Neural progenitor cell (in vitro differentiated cells): ENCODE data around the gene UNC93A. TPM values are rescaled to one million over a fixed set of nuclear protein-coding genes. Genes with fewer than 3 reads are reported as not detected.

Experiments
- DNase-seq: peaks from one replicate; pipeline ENCODE4 v3.0.0-alpha.2; 2016; ENCODE audit warnings: low spot score
- H2AFZ ChIP-seq: fragments of 200-600 bp; sonication (generic); replicated peaks from 2 replicates; pipeline ENCODE4 v1.6.1; 2016; ENCODE audit warnings: antibody characterized with exemption
- H3F3A ChIP-seq: fragments of 200-600 bp; sonication (generic); 2 replicates; pipeline ENCODE4 v1.6.1; 2016; ENCODE audit warnings: antibody characterized with exemption, low read depth
- H3K27ac ChIP-seq: fragments of 200-600 bp; sonication (generic); 2 replicates; pipeline ENCODE4 v1.5.1; 2016; ENCODE audit warnings: mild to moderate bottlenecking
- H3K27me3 ChIP-seq: fragments of 200-600 bp; sonication (generic); 2 replicates; pipeline ENCODE4 v1.6.1; 2016; ENCODE audit warnings: mild to moderate bottlenecking, moderate library complexity
- H3K36me3 ChIP-seq: fragments of 200-600 bp; sonication (generic); 2 replicates; pipeline ENCODE4 v1.5.1; 2016
- H3K4me1 ChIP-seq: fragments of 200-600 bp; sonication (generic); 2 replicates; pipeline ENCODE4 v1.6.1; 2016; ENCODE audit warnings: mixed run types
- H3K4me2 ChIP-seq: fragments of 200-600 bp; sonication (generic); 2 replicates; pipeline ENCODE4 v1.6.1; 2016
- H3K4me3 ChIP-seq: fragments of 200-600 bp; sonication (generic); 2 replicates; pipeline ENCODE4 v1.5.1; 2016
- H3K79me2 ChIP-seq: fragments of 200-600 bp; sonication (generic); 2 replicates; pipeline ENCODE4 v1.6.1; 2016; ENCODE audit warnings: low read depth
- H3K9ac ChIP-seq: fragments of 200-600 bp; sonication (generic); 2 replicates; pipeline ENCODE4 v1.6.1; 2016
- H3K9me3 ChIP-seq: fragments of 200-600 bp; sonication (generic); 2 replicates; pipeline ENCODE4 v1.5.1; 2016; ENCODE audit warnings: low read depth
- H4K20me1 ChIP-seq: fragments of 200-600 bp; sonication (generic); 2 replicates; pipeline ENCODE4 v1.6.1; 2016; ENCODE audit warnings: low read depth
- H3K27ac Mint-ChIP-seq: 3 replicates; pipeline ENCODE4 v1.8.0; 2021; ENCODE audit warnings: mixed read lengths
- H3K27me3 Mint-ChIP-seq: 2 replicates; pipeline ENCODE4 v1.8.0; 2022; ENCODE audit warnings: low read depth, mild to moderate bottlenecking, inconsistent platforms, moderate library complexity, mixed read lengths; ENCODE audit not compliant: insufficient read depth
- H3K36me3 Mint-ChIP-seq: 3 replicates; pipeline ENCODE4 v1.8.0; 2021; ENCODE audit warnings: mixed read lengths
- H3K4me1 Mint-ChIP-seq: 3 replicates; pipeline ENCODE4 v1.8.0; 2021; ENCODE audit warnings: mixed read lengths
- H3K4me3 Mint-ChIP-seq: 3 replicates; pipeline ENCODE4 v1.8.0; 2021; ENCODE audit warnings: mild to moderate bottlenecking, moderate library complexity, mixed read lengths
- H3K9me3 Mint-ChIP-seq: 3 replicates; pipeline ENCODE4 v1.8.0; 2020; ENCODE audit warnings: mixed read lengths
- EZH2 ChIP-seq: fragments of 200-600 bp; sonication (generic); IDR thresholded peaks from 2 replicates; pipeline ENCODE4 v1.6.1; 2017; ENCODE audit warnings: antibody characterized with exemption, mild to moderate bottlenecking, moderate library complexity
- EZH2phosphoT487 ChIP-seq: fragments of 200-600 bp; sonication (generic); IDR thresholded peaks from 2 replicates; pipeline ENCODE4 v1.6.1; 2017; ENCODE audit warnings: antibody characterized with exemption
- total RNA-seq: library from RNA; depleted of rRNA; stranded (reverse); fragments of >200 nt; gene quantifications from 2 replicates; pipeline ENCODE4 v1.2.3, GENCODE V29; 2015; ENCODE audit warnings: low replicate concordance
- TF ChIP-seq, protein P1 (sequence below): fragments of 200-600 bp; sonication (generic); IDR thresholded peaks from 2 replicates; pipeline ENCODE4 v1.5.1; 2017; ENCODE audit warnings: antibody characterized with exemption, mild to moderate bottlenecking

Gene UNC93A
- total RNA-seq, 1 donor from 2014 or later = not detected

GRCh38 chr6:167324111-167324510, 33.0 kb downstream of the UNC93A start:
- H3K4me1 ChIP-seq = no peaks in the 10 kb centered on the region
- no peaks in the 10 kb centered on the region for H3K79me2 ChIP-seq
- H3K4me2 ChIP-seq = no peak overlapping the region
- no peak overlapping the region for H3K4me3 Mint-ChIP-seq
- peak overlapping the region; percentile 80 for H3K27ac Mint-ChIP-seq
- H3K4me3 ChIP-seq = no peak overlapping the region
- H3F3A ChIP-seq = no peaks in the 10 kb centered on the region
- H3K36me3 ChIP-seq = no peaks in the 10 kb centered on the region
- no peaks in the 10 kb centered on the region for H3K36me3 Mint-ChIP-seq
- no peak overlapping the region for H3K9ac ChIP-seq
- no peaks in the 10 kb centered on the region for H3K9me3 ChIP-seq
- H3K27me3 ChIP-seq = no peaks in the 10 kb centered on the region
- no peak for DNase-seq
- no peak overlapping the region for H2AFZ ChIP-seq
- H3K27me3 Mint-ChIP-seq = peaks cover 10% of the 10 kb centered on the region
- no peaks in the 10 kb centered on the region for H4K20me1 ChIP-seq
- peaks cover 9% of the 10 kb centered on the region for H3K9me3 Mint-ChIP-seq
- H3K4me1 Mint-ChIP-seq = no peaks in the 10 kb centered on the region
- no peak overlapping the region for H3K27ac ChIP-seq
- TF ChIP-seq EZH2 (no peak), EZH2phosphoT487 (no peak)
- TF ChIP-seq, protein P1, sequence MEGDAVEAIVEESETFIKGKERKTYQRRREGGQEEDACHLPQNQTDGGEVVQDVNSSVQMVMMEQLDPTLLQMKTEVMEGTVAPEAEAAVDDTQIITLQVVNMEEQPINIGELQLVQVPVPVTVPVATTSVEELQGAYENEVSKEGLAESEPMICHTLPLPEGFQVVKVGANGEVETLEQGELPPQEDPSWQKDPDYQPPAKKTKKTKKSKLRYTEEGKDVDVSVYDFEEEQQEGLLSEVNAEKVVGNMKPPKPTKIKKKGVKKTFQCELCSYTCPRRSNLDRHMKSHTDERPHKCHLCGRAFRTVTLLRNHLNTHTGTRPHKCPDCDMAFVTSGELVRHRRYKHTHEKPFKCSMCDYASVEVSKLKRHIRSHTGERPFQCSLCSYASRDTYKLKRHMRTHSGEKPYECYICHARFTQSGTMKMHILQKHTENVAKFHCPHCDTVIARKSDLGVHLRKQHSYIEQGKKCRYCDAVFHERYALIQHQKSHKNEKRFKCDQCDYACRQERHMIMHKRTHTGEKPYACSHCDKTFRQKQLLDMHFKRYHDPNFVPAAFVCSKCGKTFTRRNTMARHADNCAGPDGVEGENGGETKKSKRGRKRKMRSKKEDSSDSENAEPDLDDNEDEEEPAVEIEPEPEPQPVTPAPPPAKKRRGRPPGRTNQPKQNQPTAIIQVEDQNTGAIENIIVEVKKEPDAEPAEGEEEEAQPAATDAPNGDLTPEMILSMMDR = no peak

GRCh38 chr6:167325766-167326165, 34.7 kb downstream of the UNC93A start:
- H3K4me3 Mint-ChIP-seq = no peak overlapping the region
- no peaks in the 10 kb centered on the region for H3K4me1 Mint-ChIP-seq
- Histone ChIP-seq H3K27me3 (no peaks in the 10 kb centered on the region), H3K79me2 (no peaks in the 10 kb centered on the region), H3K4me1 (no peaks in the 10 kb centered on the region), H3K36me3 (no peaks in the 10 kb centered on the region), H3K4me3 (no peak overlapping the region), H2AFZ (no peak overlapping the region), H3K4me2 (no peak overlapping the region), H3K9ac (no peak overlapping the region), H4K20me1 (no peaks in the 10 kb centered on the region), H3F3A (no peaks in the 10 kb centered on the region), H3K9me3 (no peaks in the 10 kb centered on the region), H3K27ac (no peak overlapping the region)
- H3K36me3 Mint-ChIP-seq = no peaks in the 10 kb centered on the region
- H3K9me3 Mint-ChIP-seq = peaks cover 9% of the 10 kb centered on the region
- H3K27ac Mint-ChIP-seq = no peak overlapping the region
- TF ChIP-seq EZH2phosphoT487 = no peak
- peaks cover 10% of the 10 kb centered on the region for H3K27me3 Mint-ChIP-seq
- no peak for DNase-seq

GRCh38 chr6:167327391-167327790, 36.3 kb downstream of the UNC93A start:
- H3K79me2 ChIP-seq = no peaks in the 10 kb centered on the region
- H3K27me3 ChIP-seq = no peaks in the 10 kb centered on the region
- Mint-ChIP-seq H3K27ac (no peak overlapping the region), H3K4me1 (no peaks in the 10 kb centered on the region), H3K9me3 (peaks cover 9% of the 10 kb centered on the region), H3K4me3 (no peak overlapping the region), H3K27me3 (peaks cover 10% of the 10 kb centered on the region), H3K36me3 (no peaks in the 10 kb centered on the region)
- no peaks in the 10 kb centered on the region for H3K36me3 ChIP-seq
- H3K9me3 ChIP-seq = no peaks in the 10 kb centered on the region
- H3K27ac ChIP-seq = no peak overlapping the region
- no peak overlapping the region for H3K4me3 ChIP-seq
- H3F3A ChIP-seq = no peaks in the 10 kb centered on the region
- no peaks in the 10 kb centered on the region for H3K4me1 ChIP-seq
- no peak overlapping the region for H3K4me2 ChIP-seq
- no peak overlapping the region for H2AFZ ChIP-seq
- H3K9ac ChIP-seq = no peak overlapping the region
- H4K20me1 ChIP-seq = no peaks in the 10 kb centered on the region
- TF ChIP-seq EZH2phosphoT487 = no peak
- DNase-seq = no peak

GRCh38 chr6:167328086-167328485, 37.0 kb downstream of the UNC93A start:
- Histone ChIP-seq H3K4me1 (no peaks in the 10 kb centered on the region), H3K27ac (no peak overlapping the region), H3K36me3 (no peaks in the 10 kb centered on the region), H3K27me3 (no peaks in the 10 kb centered on the region), H3K4me3 (no peak overlapping the region), H2AFZ (no peak overlapping the region), H4K20me1 (no peaks in the 10 kb centered on the region), H3K4me2 (no peak overlapping the region), H3K9me3 (no peaks in the 10 kb centered on the region), H3F3A (no peaks in the 10 kb centered on the region), H3K9ac (no peak overlapping the region), H3K79me2 (no peaks in the 10 kb centered on the region)
- Mint-ChIP-seq H3K36me3 (no peaks in the 10 kb centered on the region), H3K9me3 (peaks cover 9% of the 10 kb centered on the region), H3K27ac (no peak overlapping the region), H3K4me1 (no peaks in the 10 kb centered on the region), H3K4me3 (no peak overlapping the region), H3K27me3 (peaks cover 10% of the 10 kb centered on the region)
- DNase-seq = no peak
- no peak for TF ChIP-seq EZH2
- TF ChIP-seq EZH2phosphoT487 = no peak
- TF ChIP-seq, protein P1 = no peak
